Central memory CD8-positive, alpha-beta T cell (primary cell): Measurements from ENCODE around the gene COL23A1.

Source experiments
- ATAC-seq: fragments of 150-1000 bp; cut with Tn5 transposase; replicated peaks from 2 replicates; pipeline ENCODE4 v1.10.0; 2022; ENCODE audit warnings: mild to moderate bottlenecking, moderate FRiP score, moderate number of reproducible peaks; ENCODE audit not compliant: poor library complexity, severe bottlenecking; ENCODE audit errors: extremely low read depth
- DNase-seq, 2 donors: peaks; one replicate each; pipeline ENCODE4 v3.0.0; 2021; ENCODE audit warnings: low spot score in 2 of 2
- H3K27ac Mint-ChIP-seq: one replicate; pipeline ENCODE4 v1.8.0; 2022; ENCODE audit warnings: low read depth, mild to moderate bottlenecking, moderate library complexity, mixed read lengths
- H3K27me3 Mint-ChIP-seq: one replicate; pipeline ENCODE4 v1.8.0; 2022; ENCODE audit warnings: mixed read lengths
- H3K36me3 Mint-ChIP-seq: one replicate; pipeline ENCODE4 v1.8.0; 2022; ENCODE audit warnings: mild to moderate bottlenecking, moderate library complexity, mixed read lengths; ENCODE audit not compliant: insufficient read depth
- H3K4me1 Mint-ChIP-seq: one replicate; pipeline ENCODE4 v1.8.0; 2022; ENCODE audit warnings: mixed read lengths
- H3K4me3 Mint-ChIP-seq: one replicate; pipeline ENCODE4 v1.8.0; 2022; ENCODE audit warnings: mild to moderate bottlenecking, moderate library complexity, mixed read lengths
- H3K9me3 Mint-ChIP-seq: one replicate; pipeline ENCODE4 v1.8.0; 2022; ENCODE audit warnings: mixed read lengths

COL23A1 gene

GRCh38 chr5:178583279-178583678 is 6.9 kb downstream of the COL23A1 start:
- Mint-ChIP-seq H3K4me1 (no peaks in the 10 kb centered on the region), H3K9me3 (no peaks in the 10 kb centered on the region), H3K4me3 (no peak overlapping the region), H3K27ac (no peak overlapping the region), H3K36me3 (no peaks in the 10 kb centered on the region), H3K27me3 (peaks cover 39% of the 10 kb centered on the region)
- ATAC-seq, result no peak
- DNase-seq, result no peak

GRCh38 chr5:178582291-178582690 is 7.9 kb downstream of the COL23A1 start:
- no peak overlapping the region for H3K27ac Mint-ChIP-seq
- H3K9me3 Mint-ChIP-seq, result no peaks in the 10 kb centered on the region
- H3K27me3 Mint-ChIP-seq, result peaks cover 29% of the 10 kb centered on the region

GRCh38 chr5:178581621-178582020 is 8.6 kb downstream of the COL23A1 start:
- Mint-ChIP-seq H3K27ac (no peak overlapping the region), H3K9me3 (no peaks in the 10 kb centered on the region), H3K4me3 (no peak overlapping the region), H3K27me3 (peaks cover 23% of the 10 kb centered on the region), H3K36me3 (no peaks in the 10 kb centered on the region), H3K4me1 (no peaks in the 10 kb centered on the region)
- ATAC-seq (no peak), DNase-seq (no peak)

More at GRCh38 chr5:178582291-178582690, 7.9 kb downstream of the COL23A1 start:
- no peaks in the 10 kb centered on the region for H3K4me1 Mint-ChIP-seq
- no peak for ATAC-seq
- no peak for DNase-seq
- no peaks in the 10 kb centered on the region for H3K36me3 Mint-ChIP-seq
- H3K4me3 Mint-ChIP-seq, result no peak overlapping the region

GRCh38 chr5:178580271-178580955 is 9.8 kb downstream of the COL23A1 start:
- H3K27ac Mint-ChIP-seq, result no peak overlapping the region
- no peak for DNase-seq
- ATAC-seq, result no peak
- H3K9me3 Mint-ChIP-seq, result no peaks in the 10 kb centered on the region
- H3K36me3 Mint-ChIP-seq, result no peaks in the 10 kb centered on the region
- no peaks in the 10 kb centered on the region for H3K4me1 Mint-ChIP-seq
- H3K4me3 Mint-ChIP-seq, result no peak overlapping the region
- H3K27me3 Mint-ChIP-seq, result peaks cover 17% of the 10 kb centered on the region

GRCh38 chr5:178577944-178578343 is 12.2 kb downstream of the COL23A1 start:
- no peak overlapping the region for H3K4me3 Mint-ChIP-seq
- no peaks in the 10 kb centered on the region for H3K9me3 Mint-ChIP-seq
- H3K4me1 Mint-ChIP-seq, result no peaks in the 10 kb centered on the region
- ATAC-seq, result no peak
- H3K27ac Mint-ChIP-seq, result no peak overlapping the region
- H3K27me3 Mint-ChIP-seq, result peaks cover 34% of the 10 kb centered on the region
- no peaks in the 10 kb centered on the region for H3K36me3 Mint-ChIP-seq
- no peak for DNase-seq

GRCh38 chr5:178577376-178577839 is 12.8 kb downstream of the COL23A1 start:
- DNase-seq, result no peak
- no peaks in the 10 kb centered on the region for H3K4me1 Mint-ChIP-seq
- no peak for ATAC-seq
- H3K36me3 Mint-ChIP-seq, result no peaks in the 10 kb centered on the region
- H3K27ac Mint-ChIP-seq, result no peak overlapping the region
- no peak overlapping the region for H3K4me3 Mint-ChIP-seq
- H3K27me3 Mint-ChIP-seq, result peaks cover 40% of the 10 kb centered on the region
- H3K9me3 Mint-ChIP-seq, result no peaks in the 10 kb centered on the region

- Mint-ChIP-seq H3K27ac (no peak overlapping the region), H3K27me3 (peaks cover 43% of the 10 kb centered on the region), H3K4me3 (no peak overlapping the region), H3K4me1 (no peaks in the 10 kb centered on the region), H3K9me3 (no peaks in the 10 kb centered on the region), H3K36me3 (no peaks in the 10 kb centered on the region)
- DNase-seq (no peak), ATAC-seq (no peak)
Measured at GRCh38 chr5:178576591-178577351, 13.4 kb downstream of the COL23A1 start.

- Mint-ChIP-seq H3K4me1 (no peaks in the 10 kb centered on the region), H3K27me3 (peaks cover 64% of the 10 kb centered on the region), H3K9me3 (no peaks in the 10 kb centered on the region), H3K27ac (no peak overlapping the region), H3K4me3 (no peak overlapping the region), H3K36me3 (no peaks in the 10 kb centered on the region)
- no peak for DNase-seq
- no peak for ATAC-seq
Measured at GRCh38 chr5:178573216-178573615, 17.0 kb downstream of the COL23A1 start.

GRCh38 chr5:178572617-178573016 is 17.6 kb downstream of the COL23A1 start:
- no peaks in the 10 kb centered on the region for H3K4me1 Mint-ChIP-seq
- H3K27ac Mint-ChIP-seq, result no peak overlapping the region
- H3K36me3 Mint-ChIP-seq, result no peaks in the 10 kb centered on the region
- H3K4me3 Mint-ChIP-seq, result no peak overlapping the region
- no peak for DNase-seq
- ATAC-seq, result no peak
- peaks cover 64% of the 10 kb centered on the region for H3K27me3 Mint-ChIP-seq
- H3K9me3 Mint-ChIP-seq, result no peaks in the 10 kb centered on the region

- Mint-ChIP-seq H3K9me3 (no peaks in the 10 kb centered on the region), H3K4me3 (no peak overlapping the region), H3K4me1 (no peaks in the 10 kb centered on the region), H3K36me3 (no peaks in the 10 kb centered on the region), H3K27ac (no peak overlapping the region), H3K27me3 (peaks cover 68% of the 10 kb centered on the region)
- DNase-seq (no peak), ATAC-seq (no peak)
Measured at GRCh38 chr5:178569485-178569884, 20.7 kb downstream of the COL23A1 start.

GRCh38 chr5:178564811-178565550 is 25.2 kb downstream of the COL23A1 start:
- Mint-ChIP-seq H3K36me3 (no peaks in the 10 kb centered on the region), H3K27me3 (peaks cover 49% of the 10 kb centered on the region), H3K27ac (no peak overlapping the region), H3K4me1 (no peaks in the 10 kb centered on the region), H3K9me3 (no peaks in the 10 kb centered on the region), H3K4me3 (no peak overlapping the region)
- DNase-seq (no peak), ATAC-seq (no peak)

GRCh38 chr5:178564397-178564796 is 25.8 kb downstream of the COL23A1 start:
- DNase-seq (no peak), ATAC-seq (no peak)
- no peak overlapping the region for H3K4me3 Mint-ChIP-seq
- no peaks in the 10 kb centered on the region for H3K36me3 Mint-ChIP-seq
- H3K9me3 Mint-ChIP-seq, result no peaks in the 10 kb centered on the region
- H3K27ac Mint-ChIP-seq, result no peak overlapping the region
- H3K4me1 Mint-ChIP-seq, result no peaks in the 10 kb centered on the region
- peaks cover 49% of the 10 kb centered on the region for H3K27me3 Mint-ChIP-seq
